Brain microvascular endothelial cell (primary cell): ENCODE data around the gene MESP2.

Experiments
- DNase-seq: peaks from one replicate; pipeline ENCODE4 v3.0.0-alpha.2; 2020
- H3K27ac ChIP-seq: fragments of 250-450 bp; sonication (Bioruptor Pico); 2 replicates; pipeline ENCODE4 v1.5.1; 2020; ENCODE audit warnings: mild to moderate bottlenecking, moderate library complexity
- H3K27me3 ChIP-seq: fragments of 250-450 bp; sonication (Bioruptor Pico); replicated peaks from 2 replicates; pipeline ENCODE4 v1.5.1; 2020; ENCODE audit warnings: mild to moderate bottlenecking
- H3K36me3 ChIP-seq: fragments of 250-450 bp; sonication (Bioruptor Pico); replicated peaks from 2 replicates; pipeline ENCODE4 v1.5.1; 2020; ENCODE audit warnings: mild to moderate bottlenecking
- H3K4me3 ChIP-seq: 2 replicates; pipeline ENCODE4 v1.5.1; 2011; ENCODE audit warnings: low read depth, mild to moderate bottlenecking, control low read depth, low read length, moderate library complexity
- in situ Hi-C: cut with HindIII; loops from 2 replicates; pipeline ENCODE4 v1.10.0; 2017; ENCODE audit warnings: low sequenced_read_pairs, low pct_ligation_motif_present
- TF ChIP-seq, protein P1 (sequence below): IDR thresholded peaks from 2 replicates; pipeline ENCODE4 v1.5.1; 2011; ENCODE audit warnings: low read depth, mild to moderate bottlenecking, moderate library complexity, low read length, control low read depth, inconsistent platforms; ENCODE audit errors: missing control alignments

MESP2 gene

GRCh38 chr15:89765694-89766093 is 10.4 kb upstream of the MESP2 start:
- DNase-seq: no peak
- TF ChIP-seq, protein P1, sequence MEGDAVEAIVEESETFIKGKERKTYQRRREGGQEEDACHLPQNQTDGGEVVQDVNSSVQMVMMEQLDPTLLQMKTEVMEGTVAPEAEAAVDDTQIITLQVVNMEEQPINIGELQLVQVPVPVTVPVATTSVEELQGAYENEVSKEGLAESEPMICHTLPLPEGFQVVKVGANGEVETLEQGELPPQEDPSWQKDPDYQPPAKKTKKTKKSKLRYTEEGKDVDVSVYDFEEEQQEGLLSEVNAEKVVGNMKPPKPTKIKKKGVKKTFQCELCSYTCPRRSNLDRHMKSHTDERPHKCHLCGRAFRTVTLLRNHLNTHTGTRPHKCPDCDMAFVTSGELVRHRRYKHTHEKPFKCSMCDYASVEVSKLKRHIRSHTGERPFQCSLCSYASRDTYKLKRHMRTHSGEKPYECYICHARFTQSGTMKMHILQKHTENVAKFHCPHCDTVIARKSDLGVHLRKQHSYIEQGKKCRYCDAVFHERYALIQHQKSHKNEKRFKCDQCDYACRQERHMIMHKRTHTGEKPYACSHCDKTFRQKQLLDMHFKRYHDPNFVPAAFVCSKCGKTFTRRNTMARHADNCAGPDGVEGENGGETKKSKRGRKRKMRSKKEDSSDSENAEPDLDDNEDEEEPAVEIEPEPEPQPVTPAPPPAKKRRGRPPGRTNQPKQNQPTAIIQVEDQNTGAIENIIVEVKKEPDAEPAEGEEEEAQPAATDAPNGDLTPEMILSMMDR: no peak
- H3K27ac ChIP-seq: no peak overlapping the region
- in situ Hi-C loops: no loop called here
- no peaks in the 10 kb centered on the region for H3K36me3 ChIP-seq
- no peaks in the 10 kb centered on the region for H3K27me3 ChIP-seq
- no peak overlapping the region for H3K4me3 ChIP-seq

- H3K27me3 ChIP-seq: no peaks in the 10 kb centered on the region
- H3K4me3 ChIP-seq: no peak overlapping the region
- DNase-seq: no peak
- no peaks in the 10 kb centered on the region for H3K36me3 ChIP-seq
- no peak overlapping the region for H3K27ac ChIP-seq
- TF ChIP-seq, protein P1: no peak
- in situ Hi-C loops: no loop called here
These were observed 9.5 kb upstream of the MESP2 start for GRCh38 chr15:89766357-89767311.

DNA sequence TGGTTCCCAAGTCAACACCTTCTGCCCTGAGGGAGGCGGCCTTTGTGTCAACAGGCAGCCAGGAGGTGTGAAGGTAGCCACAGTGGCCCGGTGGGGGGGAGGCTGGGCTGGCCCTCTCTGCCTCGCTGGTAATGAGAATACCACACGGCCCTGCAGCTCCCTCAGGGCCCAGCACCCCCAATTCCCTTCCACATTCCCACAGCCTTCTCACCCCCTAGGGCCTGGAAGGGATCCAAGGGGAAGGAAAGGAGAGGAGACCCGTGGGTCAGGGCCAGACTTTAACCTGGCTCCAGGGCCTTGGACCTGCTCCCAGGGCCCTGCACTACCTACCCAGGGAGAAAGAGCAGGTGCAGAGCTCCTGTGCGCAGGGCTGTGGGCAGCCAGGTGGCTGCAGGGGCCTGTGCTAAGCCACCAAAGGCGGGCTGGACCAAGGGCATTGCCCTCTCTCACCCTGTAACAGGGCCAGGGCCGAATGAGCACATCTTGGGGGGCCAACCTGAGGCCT is 8.7 kb upstream of the MESP2 start:
- Histone ChIP-seq H3K27ac (no peak overlapping the region), H3K27me3 (no peaks in the 10 kb centered on the region), H3K36me3 (no peaks in the 10 kb centered on the region), H3K4me3 (no peak overlapping the region)
- in situ Hi-C loops: no loop called here
- DNase-seq: no peak
- TF ChIP-seq, protein P1: no peak

- no peaks in the 10 kb centered on the region for H3K36me3 ChIP-seq
- no peak overlapping the region for H3K27ac ChIP-seq
- in situ Hi-C loops: no loop called here
- no peak for DNase-seq
- H3K4me3 ChIP-seq: no peak overlapping the region
- no peaks in the 10 kb centered on the region for H3K27me3 ChIP-seq
- TF ChIP-seq, protein P1: no peak
These were observed 8.0 kb upstream of the MESP2 start for GRCh38 chr15:89768071-89768500.

DNA sequence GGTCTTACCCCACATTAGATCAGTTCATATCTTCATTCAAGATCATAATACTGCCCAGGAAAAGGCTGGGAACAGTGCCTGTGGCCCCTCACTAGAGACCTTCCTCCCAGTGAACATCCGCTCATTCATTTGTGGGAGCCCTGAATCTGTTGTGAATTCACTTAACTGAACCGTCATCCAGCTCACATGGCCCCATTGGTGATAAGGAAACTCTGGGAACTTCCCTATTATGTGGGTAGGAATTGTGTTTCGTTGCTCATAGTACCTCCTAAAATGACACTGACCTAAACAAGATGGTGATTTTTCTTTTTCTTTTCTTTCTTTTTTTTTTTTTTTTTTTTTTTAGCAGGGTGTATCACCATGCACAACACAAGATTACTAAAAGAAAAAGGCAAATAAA is 6.8 kb upstream of the MESP2 start:
- Histone ChIP-seq H3K27ac (no peak overlapping the region), H3K4me3 (no peak overlapping the region), H3K36me3 (no peaks in the 10 kb centered on the region), H3K27me3 (no peaks in the 10 kb centered on the region)
- no peak for DNase-seq
- in situ Hi-C loops: no loop called here
- TF ChIP-seq, protein P1: no peak
